Measurements from ENCODE around the gene MYO1E. TPM values are rescaled to one million over a fixed set of nuclear protein-coding genes. Genes with fewer than 3 reads are reported as not detected.

MYO1E gene
- total and polyA plus RNA-seq, 4 donors = 20.9 to 84.2 (median 52.4) TPM

GRCh38 chr15:59180945-59181600 is 191.6 kb downstream of the MYO1E start:
- H3K27me3 ChIP-seq (ENCODE audit: control insufficient read depth in 3 of 3, insufficient read depth in 3 of 3, low read length in 2 of 3) = no peaks in the 10 kb centered on the region
- WGBS, 2 donors = 63 to 72% methylated on average over 5 of the region's 5 CpGs
- no peak overlapping the region for H3K4me3 ChIP-seq
- no peak for DNase-seq
- no peaks in the 10 kb centered on the region for H3K4me1 ChIP-seq (ENCODE audit: control insufficient read depth in 5 of 5, insufficient read depth in 5 of 5, low read length in 5 of 5)
- H3K9ac ChIP-seq (ENCODE audit: insufficient read depth in 1 of 2, low read length in 2 of 2) = no peak overlapping the region
- peaks cover 0 to 2% (median 0%) of the 10 kb centered on the region in 4 donors for H3K9me3 ChIP-seq (ENCODE audit: control insufficient read depth in 4 of 4, insufficient read depth in 3 of 4, low read length in 3 of 4)
- no peak for TF ChIP-seq CTCF (IDR thresholded peaks at IDR 0.05; ENCODE audit: control extremely low read depth, extremely low read depth)
- no peak overlapping the region for H3K27ac ChIP-seq (ENCODE audit: low read depth in 1 of 2, low read length in 1 of 2)
- peaks cover 0 to 3% (median 2%) of the 10 kb centered on the region in 4 donors for H3K36me3 ChIP-seq (ENCODE audit: control insufficient read depth in 4 of 4, insufficient read depth in 4 of 4, low read length in 4 of 4)
- no peak for ATAC-seq (ENCODE audit: insufficient read depth, low FRiP score)

- WGBS, 2 donors = 90 to 98% methylated on average over 5 of the region's 5 CpGs
- no peak for TF ChIP-seq CTCF (IDR thresholded peaks at IDR 0.05; ENCODE audit: control extremely low read depth, extremely low read depth)
- H3K4me1 ChIP-seq (ENCODE audit: control insufficient read depth in 5 of 5, insufficient read depth in 5 of 5, low read length in 5 of 5) = peaks cover 0 to 4% (median 0%) of the 10 kb centered on the region in 5 donors
- peaks cover 0 to 3% (median 2%) of the 10 kb centered on the region in 4 donors for H3K36me3 ChIP-seq (ENCODE audit: control insufficient read depth in 4 of 4, insufficient read depth in 4 of 4, low read length in 4 of 4)
- no peak overlapping the region for H3K9ac ChIP-seq (ENCODE audit: insufficient read depth in 1 of 2, low read length in 2 of 2)
- peaks cover 0 to 2% (median 0%) of the 10 kb centered on the region in 4 donors for H3K9me3 ChIP-seq (ENCODE audit: control insufficient read depth in 4 of 4, insufficient read depth in 3 of 4, low read length in 3 of 4)
- H3K27me3 ChIP-seq (ENCODE audit: control insufficient read depth in 3 of 3, insufficient read depth in 3 of 3, low read length in 2 of 3) = no peaks in the 10 kb centered on the region
- no peak overlapping the region for H3K27ac ChIP-seq (ENCODE audit: low read depth in 1 of 2, low read length in 1 of 2)
- DNase-seq (no peak), ATAC-seq (ENCODE audit: insufficient read depth, low FRiP score) (no peak)
- H3K4me3 ChIP-seq = no peak overlapping the region
Measured at GRCh38 chr15:59179717-59180116, 193.0 kb downstream of the MYO1E start.

- no peak overlapping the region for H3K4me3 ChIP-seq
- H3K4me1 ChIP-seq (ENCODE audit: control insufficient read depth in 5 of 5, insufficient read depth in 5 of 5, low read length in 5 of 5) = peaks cover 0 to 4% (median 0%) of the 10 kb centered on the region in 5 donors
- TF ChIP-seq CTCF (IDR thresholded peaks at IDR 0.05; ENCODE audit: control extremely low read depth, extremely low read depth) = no peak
- DNase-seq (no peak), ATAC-seq (ENCODE audit: insufficient read depth, low FRiP score) (no peak)
- peaks cover 0 to 6% (median 1%) of the 10 kb centered on the region in 4 donors for H3K36me3 ChIP-seq (ENCODE audit: control insufficient read depth in 4 of 4, insufficient read depth in 4 of 4, low read length in 4 of 4)
- H3K9ac ChIP-seq (ENCODE audit: insufficient read depth in 1 of 2, low read length in 2 of 2) = no peak overlapping the region
- H3K27ac ChIP-seq (ENCODE audit: low read depth in 1 of 2, low read length in 1 of 2) = peak overlapping the region in 1 of 2 donors; percentile 76
- 92 to 96% methylated on average over 16 of the region's 16 CpGs for WGBS, 2 donors
- H3K27me3 ChIP-seq (ENCODE audit: control insufficient read depth in 3 of 3, insufficient read depth in 3 of 3, low read length in 2 of 3) = no peaks in the 10 kb centered on the region
- peaks cover 0 to 2% (median 0%) of the 10 kb centered on the region in 4 donors for H3K9me3 ChIP-seq (ENCODE audit: control insufficient read depth in 4 of 4, insufficient read depth in 3 of 4, low read length in 3 of 4)
Measured at GRCh38 chr15:59178151-59178695, 194.4 kb downstream of the MYO1E start.

All from lung (tissue), 12 donors.